LNCAP (cell line): ENCODE measurements around the gene PRMT9.

Experiments used
- CTCF ChIP-seq: fragments of 450-650 bp; IDR thresholded peaks from 2 replicates; pipeline ENCODE4 v1.5.1; 2017; ENCODE audit warnings: mild to moderate bottlenecking

The PRMT9 gene

GRCh38 chr4:147643616-147644015 is 40.3 kb downstream of the PRMT9 start:
- no peak for TF ChIP-seq CTCF

- TF ChIP-seq CTCF, result no peak
Measured at GRCh38 chr4:147640331-147640730, 43.6 kb downstream of the PRMT9 start.

- no peak for TF ChIP-seq CTCF
Measured at GRCh38 chr4:147639388-147639787, 44.6 kb downstream of the PRMT9 start.

GRCh38 chr4:147638942-147639341 is 45.0 kb downstream of the PRMT9 start:
- TF ChIP-seq CTCF, result no peak

- no peak for TF ChIP-seq CTCF
Measured at GRCh38 chr4:147638365-147638764, 45.6 kb downstream of the PRMT9 start.

- no peak for TF ChIP-seq CTCF
Measured at GRCh38 chr4:147635348-147635747, 48.6 kb downstream of the PRMT9 start.

- no peak for TF ChIP-seq CTCF
Measured at GRCh38 chr4:147633643-147634042, 50.3 kb downstream of the PRMT9 start.

GRCh38 chr4:147633113-147633512 is 50.9 kb downstream of the PRMT9 start:
- no peak for TF ChIP-seq CTCF
